Trophoblast cell (in vitro differentiated cells and primary cell): ENCODE data around the gene DMBX1.

Source experiments
- DNase-seq, 2 donors: peaks; one replicate each; pipeline ENCODE4 v3.0.0-alpha.2; 2016
- H2AFZ ChIP-seq: 2 replicates; pipeline ENCODE4 v1.6.1; 2013; ENCODE audit warnings: low read length, moderate library complexity, mild to moderate bottlenecking; ENCODE audit not compliant: insufficient read depth, poor library complexity
- H2AK5ac ChIP-seq: 2 replicates; pipeline ENCODE4 v1.6.1; 2013; ENCODE audit warnings: mild to moderate bottlenecking, low read length
- H2BK120ac ChIP-seq: 2 replicates; pipeline ENCODE4 v1.6.1; 2013; ENCODE audit warnings: low read length, mild to moderate bottlenecking, moderate library complexity; ENCODE audit not compliant: insufficient read depth, poor library complexity
- H2BK12ac ChIP-seq: 2 replicates; pipeline ENCODE4 v1.6.1; 2013; ENCODE audit warnings: mild to moderate bottlenecking, low read length, moderate library complexity
- H2BK5ac ChIP-seq: 2 replicates; pipeline ENCODE4 v1.6.1; 2013; ENCODE audit warnings: low read length, low read depth, moderate library complexity, mild to moderate bottlenecking; ENCODE audit not compliant: poor library complexity
- H3K14ac ChIP-seq: 2 replicates; pipeline ENCODE4 v1.6.1; 2013; ENCODE audit warnings: mild to moderate bottlenecking, low read length
- H3K18ac ChIP-seq: 2 replicates; pipeline ENCODE4 v1.6.1; 2013; ENCODE audit warnings: mild to moderate bottlenecking, low read length
- H3K23ac ChIP-seq: 2 replicates; pipeline ENCODE4 v1.6.1; 2013; ENCODE audit warnings: low read length
- H3K27ac ChIP-seq: 2 replicates; pipeline ENCODE4 v1.5.1; 2013; ENCODE audit warnings: low read depth, mild to moderate bottlenecking, inconsistent platforms, low read length, moderate library complexity
- H3K27me3 ChIP-seq: 2 replicates; pipeline ENCODE4 v1.6.1; 2013; ENCODE audit warnings: inconsistent platforms, mild to moderate bottlenecking, low read length, moderate library complexity; ENCODE audit not compliant: insufficient read depth
- H3K36me3 ChIP-seq, 2 experiments: 1 replicate in 1 of 2; 2 replicates in 1 of 2; pipeline ENCODE4 v1.6.1; 2013; ENCODE audit warnings: low read length in 2 of 2, mild to moderate bottlenecking in 2 of 2, moderate library complexity in 1 of 2; ENCODE audit not compliant: insufficient read depth in 2 of 2, control insufficient read depth in 1 of 2
- H3K4ac ChIP-seq: 2 replicates; pipeline ENCODE4 v1.6.1; 2013; ENCODE audit warnings: low read depth, mild to moderate bottlenecking, low read length, moderate library complexity
- H3K4me1 ChIP-seq, 2 experiments: 1 replicate in 1 of 2; 2 replicates in 1 of 2; pipeline ENCODE4 v1.6.1; 2013; ENCODE audit warnings: low read length in 2 of 2, mild to moderate bottlenecking in 2 of 2, moderate library complexity in 1 of 2; ENCODE audit not compliant: insufficient read depth in 2 of 2, control insufficient read depth in 1 of 2
- H3K4me2 ChIP-seq: 2 replicates; pipeline ENCODE4 v1.6.1; 2013; ENCODE audit warnings: inconsistent platforms, mild to moderate bottlenecking, low read length, moderate library complexity
- H3K4me3 ChIP-seq: 2 replicates; pipeline ENCODE4 v1.5.1; 2013; ENCODE audit warnings: mild to moderate bottlenecking, low read depth, low read length, inconsistent platforms
- H3K79me1 ChIP-seq: one replicate; pipeline ENCODE4 v1.6.1; 2013; ENCODE audit warnings: low read length
- H3K79me2 ChIP-seq: 2 replicates; pipeline ENCODE4 v1.6.1; 2013; ENCODE audit warnings: low read length, mild to moderate bottlenecking; ENCODE audit not compliant: control insufficient read depth, insufficient read depth, poor library complexity
- H3K9ac ChIP-seq: 2 replicates; pipeline ENCODE4 v1.6.1; 2013; ENCODE audit warnings: mild to moderate bottlenecking, low read length
- H3K9me3 ChIP-seq: 2 replicates; pipeline ENCODE4 v1.6.1; 2013; ENCODE audit warnings: low read depth, mild to moderate bottlenecking, control low read depth, inconsistent platforms, low read length; ENCODE audit not compliant: insufficient read depth
- H4K12ac ChIP-seq: 2 replicates; pipeline ENCODE4 v1.6.1; 2013; ENCODE audit warnings: low read depth, mild to moderate bottlenecking, low read length, moderate library complexity
- H4K8ac ChIP-seq: 2 replicates; pipeline ENCODE4 v1.6.1; 2013; ENCODE audit warnings: low read depth, mild to moderate bottlenecking, low read length, moderate library complexity
- H4K91ac ChIP-seq: one replicate; pipeline ENCODE4 v1.6.1; 2013; ENCODE audit warnings: low read depth, mild to moderate bottlenecking, low read length, moderate library complexity
- WGBS: extraction: QIAGEN DNeasy Blood & Tissue Kit; methylation state at CpG from one replicate; pipeline ENCODE4 v1.1.7; 2013; ENCODE audit warnings: missing lambda C conversion rate; ENCODE audit not compliant: insufficient read length, insufficient coverage; ENCODE audit errors: extremely low coverage; 5-methylcytosine and 5-hydroxymethylcytosine counted together

The DMBX1 gene

DNA sequence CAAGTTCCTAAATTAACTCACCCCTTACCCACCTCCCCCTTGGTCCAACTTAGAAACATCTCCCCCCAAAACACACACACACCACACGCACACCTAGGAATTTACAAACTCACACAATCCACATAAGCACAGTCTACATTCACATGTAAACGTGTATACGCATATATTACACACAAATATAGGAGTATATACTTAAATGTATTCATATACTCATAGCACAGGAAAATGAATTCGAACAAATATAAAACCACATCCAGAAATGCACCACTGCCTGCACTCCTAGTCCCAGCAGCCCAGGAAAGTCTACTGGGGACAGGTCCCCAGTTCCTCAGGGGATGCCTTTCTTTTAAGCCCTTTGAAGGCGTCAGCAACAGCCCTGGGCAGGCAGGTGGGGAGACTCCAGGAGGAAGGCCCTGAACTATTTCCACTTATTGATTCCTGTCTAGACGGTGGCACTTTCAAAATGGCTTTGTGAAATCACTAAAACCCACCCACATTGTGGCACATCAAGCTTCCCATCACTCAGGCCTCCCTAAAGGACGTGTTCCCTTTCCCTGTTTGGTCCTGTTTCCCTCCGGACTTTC lies 3.1 kb upstream of the DMBX1 start:
- no peak overlapping the region for H3K4me2 ChIP-seq
- H4K91ac ChIP-seq, result no peak overlapping the region
- no peaks in the 10 kb centered on the region for H3K79me2 ChIP-seq
- H3K23ac ChIP-seq, result no peak overlapping the region
- no peak overlapping the region for H2BK5ac ChIP-seq
- no peak overlapping the region for H4K8ac ChIP-seq
- no peak for DNase-seq
- H3K14ac ChIP-seq, result no peak overlapping the region
- H2AFZ ChIP-seq, result no peak overlapping the region
- H4K12ac ChIP-seq, result no peak overlapping the region
- no peak overlapping the region for H3K4me3 ChIP-seq
- no peak overlapping the region for H3K4ac ChIP-seq
- no peaks in the 10 kb centered on the region for H3K79me1 ChIP-seq
- no peak overlapping the region for H3K27ac ChIP-seq
- peaks cover 9% of the 10 kb centered on the region for H3K9me3 ChIP-seq
- H3K9ac ChIP-seq, result no peak overlapping the region
- H3K18ac ChIP-seq, result no peak overlapping the region
- peaks cover 0 to 5% of the 10 kb centered on the region in 2 experiments for H3K4me1 ChIP-seq
- H2AK5ac ChIP-seq, result no peak overlapping the region
- WGBS, result 100% methylated on average over 1 of the region's 8 CpGs
- no peak overlapping the region for H2BK120ac ChIP-seq
- H3K36me3 ChIP-seq, result no peaks in the 10 kb centered on the region
- peaks cover 77% of the 10 kb centered on the region for H3K27me3 ChIP-seq
- no peak overlapping the region for H2BK12ac ChIP-seq

DNA sequence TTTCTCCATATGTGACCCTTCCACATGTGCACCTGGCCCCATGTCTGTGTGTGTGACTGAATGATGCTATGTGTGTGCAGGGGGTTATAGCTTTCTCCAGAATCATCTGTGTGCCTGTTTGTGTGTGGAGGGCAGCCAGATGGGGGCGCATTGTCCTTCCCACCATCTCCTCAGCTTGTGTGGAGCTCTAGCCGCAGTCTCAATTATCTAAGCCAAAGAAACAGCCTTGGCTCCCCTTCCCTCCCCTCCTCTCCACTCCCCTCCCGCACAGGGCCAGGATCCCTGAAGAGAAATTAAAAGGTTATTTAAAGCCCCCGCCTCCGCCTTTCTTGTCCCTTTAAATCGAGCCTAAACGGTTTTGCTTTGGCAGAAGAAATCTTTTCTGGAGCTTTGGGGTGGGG lies 1.8 kb upstream of the DMBX1 start:
- no peak overlapping the region for H3K4me3 ChIP-seq
- H2AK5ac ChIP-seq, result no peak overlapping the region
- no peak overlapping the region for H3K4me2 ChIP-seq
- H3K23ac ChIP-seq, result no peak overlapping the region
- no peak overlapping the region for H2AFZ ChIP-seq
- DNase-seq, result no peak
- H2BK12ac ChIP-seq, result no peak overlapping the region
- no peak overlapping the region for H2BK5ac ChIP-seq
- H3K9ac ChIP-seq, result no peak overlapping the region
- no peak overlapping the region for H3K18ac ChIP-seq
- H4K8ac ChIP-seq, result no peak overlapping the region
- H4K91ac ChIP-seq, result no peak overlapping the region
- no peak overlapping the region for H2BK120ac ChIP-seq
- H3K14ac ChIP-seq, result no peak overlapping the region
- no peaks in the 10 kb centered on the region for H3K36me3 ChIP-seq
- peaks cover 14% of the 10 kb centered on the region for H3K9me3 ChIP-seq
- peaks cover 87% of the 10 kb centered on the region for H3K27me3 ChIP-seq
- H3K27ac ChIP-seq, result no peak overlapping the region
- H3K4ac ChIP-seq, result no peak overlapping the region
- no peaks in the 10 kb centered on the region for H3K79me2 ChIP-seq
- peaks cover 0 to 5% of the 10 kb centered on the region in 2 experiments for H3K4me1 ChIP-seq
- WGBS, result no CpG with 5 or more reads among the region's 7 CpGs
- H4K12ac ChIP-seq, result no peak overlapping the region
- H3K79me1 ChIP-seq, result no peaks in the 10 kb centered on the region

DNA sequence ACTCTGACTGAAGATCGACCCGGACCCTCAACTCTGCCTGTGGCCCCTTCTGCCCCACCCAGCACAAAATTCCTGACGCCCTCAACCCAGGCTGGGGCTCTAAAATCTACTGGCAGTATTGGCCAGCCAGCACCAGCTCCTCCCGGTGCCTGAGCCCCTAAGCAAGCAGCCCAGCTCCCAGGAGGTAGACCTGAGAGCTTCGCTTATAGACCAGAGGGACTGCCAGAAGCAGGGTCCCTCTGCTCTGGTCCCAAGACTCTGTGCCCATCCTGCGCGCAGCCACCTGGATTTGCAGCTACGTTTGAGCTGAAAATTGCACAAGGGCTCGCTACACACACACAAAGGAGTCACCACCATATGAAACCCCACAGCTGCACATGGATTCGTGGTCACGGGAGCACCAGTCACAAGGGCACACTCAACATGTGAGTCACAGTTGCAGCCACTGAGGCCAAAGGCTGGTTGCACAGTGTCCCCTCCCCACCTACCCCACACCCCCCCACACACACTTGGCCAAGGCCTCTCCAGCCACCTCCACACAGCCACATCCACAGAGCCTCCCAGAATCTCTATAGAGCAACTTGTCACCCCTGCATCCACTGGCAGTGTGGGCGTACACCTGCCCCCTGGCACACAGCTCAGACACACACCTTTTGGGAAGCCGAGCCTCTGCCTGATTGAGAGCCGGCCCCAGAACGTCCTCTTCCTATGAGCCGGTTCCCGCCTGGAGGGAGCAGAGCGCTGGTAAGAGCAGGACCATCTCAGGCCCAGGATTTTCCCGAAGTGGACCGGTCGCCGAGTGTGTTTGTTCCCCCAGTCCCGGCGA lies 1.1 kb upstream of the DMBX1 start:
- no peak for DNase-seq
- no peak overlapping the region for H2BK5ac ChIP-seq
- peaks cover 93% of the 10 kb centered on the region for H3K27me3 ChIP-seq
- no peak overlapping the region for H3K9ac ChIP-seq
- no peak overlapping the region for H2BK12ac ChIP-seq
- no peaks in the 10 kb centered on the region for H3K79me2 ChIP-seq
- H3K27ac ChIP-seq, result no peak overlapping the region
- H3K9me3 ChIP-seq, result peaks cover 14% of the 10 kb centered on the region
- no peak overlapping the region for H2BK120ac ChIP-seq
- no peak overlapping the region for H2AK5ac ChIP-seq
- H3K36me3 ChIP-seq, result no peaks in the 10 kb centered on the region
- H3K18ac ChIP-seq, result no peak overlapping the region
- no peak overlapping the region for H3K4me2 ChIP-seq
- no peak overlapping the region for H4K8ac ChIP-seq
- WGBS, result no CpG with 5 or more reads among the region's 24 CpGs
- H2AFZ ChIP-seq, result no peak overlapping the region
- H3K4me1 ChIP-seq, result peaks cover 0 to 5% of the 10 kb centered on the region in 2 experiments
- H3K23ac ChIP-seq, result no peak overlapping the region
- no peak overlapping the region for H4K12ac ChIP-seq
- H4K91ac ChIP-seq, result no peak overlapping the region
- no peak overlapping the region for H3K14ac ChIP-seq
- no peak overlapping the region for H3K4me3 ChIP-seq
- H3K79me1 ChIP-seq, result no peaks in the 10 kb centered on the region
- no peak overlapping the region for H3K4ac ChIP-seq

DNA sequence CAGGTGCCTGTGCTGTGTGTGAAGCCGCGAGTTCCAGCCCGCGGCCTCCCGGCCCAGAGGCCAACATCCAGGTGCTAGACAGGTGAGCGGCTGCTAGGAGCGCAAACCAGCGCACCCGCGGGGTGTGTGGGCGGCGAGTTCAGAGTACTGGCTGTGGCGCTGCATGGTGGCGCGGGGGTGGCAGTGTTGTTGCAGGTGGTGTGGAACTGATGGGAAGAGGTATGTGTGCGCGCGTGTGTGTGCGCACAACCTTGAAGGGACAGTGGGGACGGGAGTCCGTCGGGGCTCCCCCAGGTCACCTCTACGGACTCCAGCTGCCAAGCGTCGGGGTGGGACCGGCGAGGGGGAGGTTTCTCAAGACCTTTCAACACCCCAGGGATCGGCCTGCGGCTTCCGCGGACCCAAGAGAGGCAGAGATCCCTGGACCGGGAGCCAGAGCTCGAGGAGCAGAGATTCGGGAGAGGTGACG lies 433 bp upstream of the DMBX1 start:
- Histone ChIP-seq H3K27ac (no peak overlapping the region), H3K4me1 (peaks cover 0 to 5% of the 10 kb centered on the region in 2 experiments), H2BK120ac (no peak overlapping the region), H3K23ac (no peak overlapping the region), H3K79me2 (no peaks in the 10 kb centered on the region), H3K18ac (no peak overlapping the region), H3K4me3 (no peak overlapping the region), H2BK5ac (no peak overlapping the region), H4K12ac (no peak overlapping the region), H3K9ac (no peak overlapping the region), H3K4ac (no peak overlapping the region), H2AFZ (no peak overlapping the region), H2BK12ac (no peak overlapping the region), H2AK5ac (no peak overlapping the region), H3K79me1 (no peaks in the 10 kb centered on the region), H3K4me2 (peak overlapping the region; percentile 44), H4K91ac (no peak overlapping the region), H3K27me3 (peaks cover 94% of the 10 kb centered on the region), H3K36me3 (no peaks in the 10 kb centered on the region), H3K14ac (no peak overlapping the region), H3K9me3 (peaks cover 12% of the 10 kb centered on the region), H4K8ac (no peak overlapping the region)
- peak in 1 of 2 donors; percentile 11 for DNase-seq
- WGBS, result no CpG with 5 or more reads among the region's 35 CpGs
